Measurements from ENCODE around the gene ARL8A.
"Not testable (repeated sequence)": the region's sequence is repeated elsewhere in the genome, so short reads cannot be mapped to it uniquely, and the experiment has no call there.

ARL8A gene

GRCh38 chr1:202112859-202113689 is 31.5 kb downstream of the ARL8A start:
- DNase-seq (ENCODE audit: low spot score): no peak

- not testable (repeated sequence) for DNase-seq (ENCODE audit: low spot score)
Observed at GRCh38 chr1:202111589-202111988, 32.9 kb downstream of the ARL8A start.

GRCh38 chr1:202110977-202111376 is 33.6 kb downstream of the ARL8A start:
- DNase-seq (ENCODE audit: low spot score): no peak

GRCh38 chr1:202107801-202108731 is 36.5 kb downstream of the ARL8A start:
- DNase-seq (ENCODE audit: low spot score): no peak

- DNase-seq (ENCODE audit: low spot score): no peak
Observed at GRCh38 chr1:202107321-202107761, 37.2 kb downstream of the ARL8A start.

- no peak for DNase-seq (ENCODE audit: low spot score)
Observed at GRCh38 chr1:202106340-202107254, 37.9 kb downstream of the ARL8A start.

- peak; percentile 88 for DNase-seq (ENCODE audit: low spot score)
Observed at GRCh38 chr1:202105571-202106339, 38.8 kb downstream of the ARL8A start.

GRCh38 chr1:202104073-202104472 is 40.5 kb downstream of the ARL8A start:
- DNase-seq (ENCODE audit: low spot score): no peak

GRCh38 chr1:202101184-202101583 is 43.4 kb downstream of the ARL8A start:
- DNase-seq (ENCODE audit: low spot score): no peak

- no peak for DNase-seq (ENCODE audit: low spot score)
Observed at GRCh38 chr1:202093858-202094257, 50.7 kb downstream of the ARL8A start.

GRCh38 chr1:202090994-202091393 is 53.5 kb downstream of the ARL8A start:
- DNase-seq (ENCODE audit: low spot score): no peak

GRCh38 chr1:202088206-202088605 is 56.3 kb downstream of the ARL8A start:
- no peak for DNase-seq (ENCODE audit: low spot score)

GRCh38 chr1:202086579-202087350 is 57.8 kb downstream of the ARL8A start:
- DNase-seq (ENCODE audit: low spot score): no peak

- no peak for DNase-seq (ENCODE audit: low spot score)
Observed at GRCh38 chr1:202085682-202086373, 58.7 kb downstream of the ARL8A start.

- no peak for DNase-seq (ENCODE audit: low spot score)
Observed at GRCh38 chr1:202084791-202085681, 59.5 kb downstream of the ARL8A start.
